Colonic mucosa (tissue), 4 donors: ENCODE data around the gene LNPK. TPM values are rescaled to one million over a fixed set of nuclear protein-coding genes. Genes with fewer than 3 reads are reported as not detected.

Experiments used
- DNase-seq: peaks from one replicate; pipeline ENCODE4 v3.0.0-alpha.2; 2020
- H3K27ac ChIP-seq: fragments of 200-600 bp; one replicate; pipeline ENCODE4 v1.8.0; 2021
- H3K27me3 ChIP-seq: fragments of 200-600 bp; one replicate; pipeline ENCODE4 v1.8.0; 2021
- H3K36me3 ChIP-seq: fragments of 200-600 bp; one replicate; pipeline ENCODE4 v1.8.0; 2021
- H3K4me1 ChIP-seq: fragments of 200-600 bp; one replicate; pipeline ENCODE4 v1.8.0; 2021; ENCODE audit warnings: mild to moderate bottlenecking
- H3K4me3 ChIP-seq: fragments of 200-600 bp; one replicate; pipeline ENCODE4 v1.8.0; 2021
- H3K9ac ChIP-seq, 2 donors: one replicate each; pipeline ENCODE4 v1.7.0; 2013; ENCODE audit warnings: control low read depth in 2 of 2, low read depth in 2 of 2, low read length in 2 of 2
- H3K9me3 ChIP-seq: fragments of 200-600 bp; one replicate; pipeline ENCODE4 v1.8.0; 2021
- intact Hi-C: fragments of 100-400 bp; cut with DNase I; formaldehyde crosslinking; loops from one replicate; pipeline ENCODE4 v1.14.1; 2022
- total RNA-seq, 2 donors: library from RNA; stranded (reverse); fragmentation: NEBNext Ultra II Directional in 1 of 2; extraction: Animal tissue kit (Norgen Biotek cat#: 25700) in 1 of 2; gene quantifications; one replicate each; pipeline ENCODE4 v1.2.1, GENCODE V29; 2021
- TF ChIP-seq, protein P1 (sequence below): fragments of 200-600 bp; IDR thresholded peaks from one replicate; pipeline ENCODE4 v1.8.0; 2022; ENCODE audit warnings: antibody characterized with exemption, mild to moderate bottlenecking
- donor health status: healthy.
- donor health status: DM: no; HTN: no; CAD: no.
- donor health status: DM: no; HTN: no; CAD: no.

LNPK gene
- total RNA-seq, 2 donors from 2014 or later: 38.5 to 48.4 TPM

DNA sequence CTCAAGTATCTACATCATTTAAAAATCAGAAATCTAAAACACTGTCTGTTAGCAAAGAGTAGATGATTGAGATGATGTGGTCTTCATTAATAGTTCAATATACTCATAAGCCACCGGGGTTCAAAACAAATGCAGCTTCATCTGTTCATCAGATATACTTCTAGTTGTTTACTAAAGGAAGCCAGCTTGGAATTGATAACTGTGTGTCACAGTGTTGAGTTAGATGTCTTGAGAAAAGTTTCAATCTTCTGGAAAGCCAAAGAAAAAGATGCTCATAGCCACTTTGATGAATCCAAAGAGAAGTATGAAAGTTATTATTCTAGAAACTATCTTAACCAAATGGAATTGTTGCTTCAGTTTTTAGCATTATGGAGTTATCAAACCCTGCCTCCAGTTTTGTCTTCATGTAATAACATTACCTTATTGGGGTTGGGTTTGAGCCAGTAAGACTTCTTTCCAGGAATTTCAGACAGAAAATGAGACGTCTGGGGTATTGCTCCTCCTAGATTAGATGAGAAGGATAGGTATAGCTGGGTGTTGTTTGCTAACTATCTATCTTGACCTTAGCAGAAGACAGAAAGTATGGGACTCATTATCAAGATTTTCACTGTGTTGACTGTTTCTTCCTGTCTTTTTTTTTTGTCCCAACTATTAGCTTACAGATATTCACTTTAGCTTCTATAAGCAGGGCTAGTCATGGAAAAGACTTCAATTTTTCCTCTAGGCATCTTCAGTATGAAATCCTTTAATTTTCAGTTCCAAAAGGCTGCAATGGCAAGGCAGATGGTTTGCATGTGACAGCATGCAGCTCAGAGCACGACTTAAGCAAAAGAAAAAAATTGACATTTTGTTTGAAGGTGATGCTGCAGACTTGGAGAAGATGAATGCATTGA, 66.5 kb downstream of the LNPK start:
- no peak overlapping the region for H3K9ac ChIP-seq
- H3K4me3 ChIP-seq: no peak overlapping the region
- H3K9me3 ChIP-seq: no peaks in the 10 kb centered on the region
- no peaks in the 10 kb centered on the region for H3K27me3 ChIP-seq
- no peaks in the 10 kb centered on the region for H3K36me3 ChIP-seq
- DNase-seq: no peak
- no peak overlapping the region for H3K27ac ChIP-seq
- H3K4me1 ChIP-seq: no peaks in the 10 kb centered on the region
- intact Hi-C loops: no loop called here
- TF ChIP-seq, protein P1, sequence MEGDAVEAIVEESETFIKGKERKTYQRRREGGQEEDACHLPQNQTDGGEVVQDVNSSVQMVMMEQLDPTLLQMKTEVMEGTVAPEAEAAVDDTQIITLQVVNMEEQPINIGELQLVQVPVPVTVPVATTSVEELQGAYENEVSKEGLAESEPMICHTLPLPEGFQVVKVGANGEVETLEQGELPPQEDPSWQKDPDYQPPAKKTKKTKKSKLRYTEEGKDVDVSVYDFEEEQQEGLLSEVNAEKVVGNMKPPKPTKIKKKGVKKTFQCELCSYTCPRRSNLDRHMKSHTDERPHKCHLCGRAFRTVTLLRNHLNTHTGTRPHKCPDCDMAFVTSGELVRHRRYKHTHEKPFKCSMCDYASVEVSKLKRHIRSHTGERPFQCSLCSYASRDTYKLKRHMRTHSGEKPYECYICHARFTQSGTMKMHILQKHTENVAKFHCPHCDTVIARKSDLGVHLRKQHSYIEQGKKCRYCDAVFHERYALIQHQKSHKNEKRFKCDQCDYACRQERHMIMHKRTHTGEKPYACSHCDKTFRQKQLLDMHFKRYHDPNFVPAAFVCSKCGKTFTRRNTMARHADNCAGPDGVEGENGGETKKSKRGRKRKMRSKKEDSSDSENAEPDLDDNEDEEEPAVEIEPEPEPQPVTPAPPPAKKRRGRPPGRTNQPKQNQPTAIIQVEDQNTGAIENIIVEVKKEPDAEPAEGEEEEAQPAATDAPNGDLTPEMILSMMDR: no peak

- no peak overlapping the region for H3K27ac ChIP-seq
- no peaks in the 10 kb centered on the region for H3K9me3 ChIP-seq
- TF ChIP-seq, protein P1: no peak
- H3K4me3 ChIP-seq: no peak overlapping the region
- no peaks in the 10 kb centered on the region for H3K36me3 ChIP-seq
- no peak overlapping the region for H3K9ac ChIP-seq
- no peaks in the 10 kb centered on the region for H3K27me3 ChIP-seq
- H3K4me1 ChIP-seq: no peaks in the 10 kb centered on the region
- DNase-seq: no peak
- intact Hi-C loops: no loop called here
Measured at GRCh38 chr2:175932675-175933074, 69.4 kb downstream of the LNPK start.

GRCh38 chr2:175931805-175932204, 70.3 kb downstream of the LNPK start:
- H3K27ac ChIP-seq: no peak overlapping the region
- H3K4me3 ChIP-seq: no peak overlapping the region
- TF ChIP-seq, protein P1: no peak
- no peak overlapping the region for H3K9ac ChIP-seq
- intact Hi-C loops: no loop called here
- no peaks in the 10 kb centered on the region for H3K36me3 ChIP-seq
- H3K4me1 ChIP-seq: no peaks in the 10 kb centered on the region
- H3K9me3 ChIP-seq: no peaks in the 10 kb centered on the region
- no peaks in the 10 kb centered on the region for H3K27me3 ChIP-seq
- DNase-seq: no peak

DNA sequence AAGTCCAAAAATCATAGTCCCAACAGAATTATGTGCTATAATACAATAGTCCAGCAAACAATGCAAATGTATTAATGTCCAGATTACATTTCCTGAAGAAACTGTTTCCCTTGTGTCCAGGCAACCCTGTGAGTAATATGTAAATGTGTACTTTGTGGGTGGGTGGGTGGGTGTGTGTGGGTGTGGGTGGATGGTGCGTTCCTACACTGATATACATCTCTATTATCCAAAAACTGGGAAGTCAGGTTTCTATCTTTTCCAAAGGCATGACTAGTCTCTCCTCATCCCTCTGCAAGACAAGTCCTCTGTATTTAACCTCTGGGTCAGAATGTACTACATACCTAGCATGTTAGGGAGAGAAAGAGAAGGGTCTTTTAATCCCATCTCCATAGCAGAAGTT, 71.6 kb downstream of the LNPK start:
- no peak for DNase-seq
- Histone ChIP-seq H3K4me3 (no peak overlapping the region), H3K27me3 (no peaks in the 10 kb centered on the region), H3K36me3 (no peaks in the 10 kb centered on the region), H3K9ac (no peak overlapping the region), H3K9me3 (no peaks in the 10 kb centered on the region), H3K27ac (no peak overlapping the region), H3K4me1 (no peaks in the 10 kb centered on the region)
- intact Hi-C loops: no loop called here
- TF ChIP-seq, protein P1: no peak

DNA sequence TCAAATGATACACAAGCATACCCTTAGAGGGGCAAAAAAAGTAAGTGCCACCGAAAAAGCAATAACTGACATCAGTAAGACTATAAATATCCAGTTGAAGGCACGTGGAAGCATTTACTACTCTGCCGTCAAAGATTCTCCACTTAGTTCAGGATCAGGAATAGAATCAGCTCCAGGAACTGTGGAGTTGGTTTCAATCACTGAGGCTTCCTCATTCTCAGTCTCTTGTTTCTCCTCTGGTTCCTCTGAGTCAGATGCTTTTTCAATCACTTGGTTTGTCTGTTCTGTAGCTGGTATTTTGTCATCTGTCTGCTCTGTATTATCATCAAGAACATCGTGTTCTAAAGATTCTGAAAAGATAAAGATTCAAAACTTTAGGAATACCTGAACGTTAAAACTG, 72.2 kb downstream of the LNPK start:
- H3K4me3 ChIP-seq: no peak overlapping the region
- no peaks in the 10 kb centered on the region for H3K4me1 ChIP-seq
- TF ChIP-seq, protein P1: no peak
- H3K27me3 ChIP-seq: no peaks in the 10 kb centered on the region
- H3K36me3 ChIP-seq: no peaks in the 10 kb centered on the region
- H3K27ac ChIP-seq: no peak overlapping the region
- intact Hi-C loops: no loop called here
- H3K9me3 ChIP-seq: no peaks in the 10 kb centered on the region
- no peak for DNase-seq
- H3K9ac ChIP-seq: no peak overlapping the region
